ENCODE measurements around the gene ZNF740. TPM values are rescaled to one million over a fixed set of nuclear protein-coding genes. Genes with fewer than 3 reads are reported as not detected.

ZNF740 gene
- polyA plus RNA-seq (2012; ENCODE audit: insufficient read depth, insufficient read length, low read depth): 35.0 TPM

GRCh38 chr12:53180220-53180930 lies at the start of gene ZNF740, which contains the start of gene CSAD:
Gene ZNF740, plus strand, starts transcription at chr12:53180722. Its CDS starts 1,262 bp downstream, at chr12:53181984.
Gene CSAD, minus strand, starts transcription at chr12:53180925. Its CDS starts 7,455 bp downstream, at chr12:53173470.
- H3K4me3 ChIP-seq (ENCODE audit: low read depth, low read length): peak within 1 kb of the TSS; percentile 77
- no peak for TF ChIP-seq CTCF (IDR thresholded peaks at IDR 0.05; ENCODE audit: low read depth, low read length)
- H3K9me3 ChIP-seq: no peaks in the 10 kb centered on the region
- peaks cover 37% of the 10 kb centered on the region for H3K36me3 ChIP-seq
- H3K27me3 ChIP-seq: no peaks in the 10 kb centered on the region
- DNase-seq: peak; percentile 99
- H3K4me1 ChIP-seq: peaks cover under 1% of the 10 kb centered on the region

GRCh38 chr12:53131844-53132243 lies 48.7 kb upstream of the ZNF740 start:
- no peak for DNase-seq
- no peaks in the 10 kb centered on the region for H3K4me1 ChIP-seq
- no peaks in the 10 kb centered on the region for H3K36me3 ChIP-seq
- no peaks in the 10 kb centered on the region for H3K9me3 ChIP-seq
- TF ChIP-seq CTCF (IDR thresholded peaks at IDR 0.05; ENCODE audit: low read depth, low read length): no peak
- no peak overlapping the region for H3K4me3 ChIP-seq (ENCODE audit: low read depth, low read length)
- H3K27me3 ChIP-seq: no peaks in the 10 kb centered on the region

GRCh38 chr12:53133722-53134121 lies 46.8 kb upstream of the ZNF740 start:
- Histone ChIP-seq H3K9me3 (no peaks in the 10 kb centered on the region), H3K4me1 (no peaks in the 10 kb centered on the region), H3K36me3 (no peaks in the 10 kb centered on the region), H3K27me3 (no peaks in the 10 kb centered on the region), H3K4me3 (ENCODE audit: low read depth, low read length) (no peak overlapping the region)
- TF ChIP-seq CTCF (IDR thresholded peaks at IDR 0.05; ENCODE audit: low read depth, low read length): no peak
- DNase-seq: no peak

GRCh38 chr12:53143355-53143754 lies 37.2 kb upstream of the ZNF740 start:
- Histone ChIP-seq H3K4me3 (ENCODE audit: low read depth, low read length) (no peak overlapping the region), H3K36me3 (no peaks in the 10 kb centered on the region), H3K9me3 (no peaks in the 10 kb centered on the region), H3K27me3 (no peaks in the 10 kb centered on the region), H3K4me1 (no peaks in the 10 kb centered on the region)
- no peak for TF ChIP-seq CTCF (IDR thresholded peaks at IDR 0.05; ENCODE audit: low read depth, low read length)
- DNase-seq: no peak

- Histone ChIP-seq H3K9me3 (no peaks in the 10 kb centered on the region), H3K27me3 (no peaks in the 10 kb centered on the region), H3K4me3 (ENCODE audit: low read depth, low read length) (no peak overlapping the region), H3K36me3 (no peaks in the 10 kb centered on the region), H3K4me1 (no peaks in the 10 kb centered on the region)
- DNase-seq: no peak
- no peak for TF ChIP-seq CTCF (IDR thresholded peaks at IDR 0.05; ENCODE audit: low read depth, low read length)
Observed at GRCh38 chr12:53145383-53146260, 34.9 kb upstream of the ZNF740 start.

Measured in BE2C (cell line).